ENCODE data around the gene ZNF548. TPM values are rescaled to one million over a fixed set of nuclear protein-coding genes. Genes with fewer than 3 reads are reported as not detected.

The ZNF548 gene
- 10 to 100 TPM; 11.7 to 35.9 (median 22.7) TPM for total RNA-seq

- TF ChIP-seq CTCF (IDR thresholded peaks at IDR 0.05): no peak
- peak; percentile 98 for DNase-seq (ENCODE audit: low spot score)
- peak; percentile 99 for ATAC-seq (ENCODE audit: low FRiP score)
Measured at GRCh38 chr19:57389730-57390598, at the start of gene ZNF548. TSS of gene ZNF548 (plus strand) at chr19:57389854. CDS start at chr19:57390100, 246 bp downstream.

- TF ChIP-seq CTCF (IDR thresholded peaks at IDR 0.05): no peak
- ATAC-seq (ENCODE audit: low FRiP score) (no peak), DNase-seq (ENCODE audit: low spot score) (no peak)
Measured at GRCh38 chr19:57342582-57342981, 47.1 kb upstream of the ZNF548 start.

DNA sequence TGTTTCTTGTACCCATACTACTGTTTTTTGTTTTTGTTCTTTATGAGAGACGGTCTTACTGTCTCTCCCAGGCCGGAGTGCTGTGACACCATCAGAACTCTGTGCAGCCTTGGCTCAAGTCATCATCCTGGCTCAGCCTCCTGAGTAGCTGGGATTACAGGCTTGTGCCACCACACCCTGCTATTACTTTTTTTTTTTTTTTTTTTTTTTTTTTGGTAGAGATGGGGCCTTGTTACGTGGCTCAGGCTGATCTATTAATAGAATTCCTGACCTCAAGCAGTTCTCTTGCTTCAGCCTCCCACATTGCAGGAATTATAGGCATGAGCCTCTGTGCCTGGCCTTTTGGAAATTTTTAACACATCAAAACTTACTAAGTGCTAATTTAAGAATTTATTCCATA, 41.5 kb upstream of the ZNF548 start:
- TF ChIP-seq CTCF (IDR thresholded peaks at IDR 0.05): no peak
- DNase-seq (ENCODE audit: low spot score) (no peak), ATAC-seq (ENCODE audit: low FRiP score) (no peak)

- TF ChIP-seq CTCF (IDR thresholded peaks at IDR 0.05): no peak
- ATAC-seq (ENCODE audit: low FRiP score) (peak; percentile 99), DNase-seq (ENCODE audit: low spot score) (peak; percentile 72)
Measured at GRCh38 chr19:57350877-57351805, 38.5 kb upstream of the ZNF548 start, which contains the start of gene ZNF304. TSS of gene ZNF304 (plus strand) at chr19:57351271. CDS start at chr19:57351665, 394 bp downstream.

DNA sequence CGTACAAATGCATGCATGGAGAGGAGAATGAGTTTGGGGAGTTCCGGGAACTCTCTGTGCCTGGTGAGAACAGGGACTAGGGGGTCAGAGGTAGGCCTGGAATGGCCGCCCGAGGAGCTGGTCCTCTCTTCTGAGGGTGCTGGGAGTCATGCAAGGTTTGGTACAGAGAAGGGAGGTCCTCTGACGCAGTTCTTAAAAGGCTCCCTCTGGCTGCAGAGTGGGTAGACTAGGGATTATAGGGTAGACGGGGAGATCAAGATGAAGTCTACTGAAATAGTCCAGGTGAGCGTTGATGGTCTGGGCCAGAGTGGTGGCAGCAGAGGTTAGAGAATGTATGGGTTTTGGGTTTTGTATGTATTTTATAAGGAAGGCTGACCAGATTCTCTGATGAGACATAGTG, 37.8 kb upstream of the ZNF548 start:
- DNase-seq (ENCODE audit: low spot score): no peak
- no peak for ATAC-seq (ENCODE audit: low FRiP score)
- TF ChIP-seq CTCF (IDR thresholded peaks at IDR 0.05): no peak

DNA sequence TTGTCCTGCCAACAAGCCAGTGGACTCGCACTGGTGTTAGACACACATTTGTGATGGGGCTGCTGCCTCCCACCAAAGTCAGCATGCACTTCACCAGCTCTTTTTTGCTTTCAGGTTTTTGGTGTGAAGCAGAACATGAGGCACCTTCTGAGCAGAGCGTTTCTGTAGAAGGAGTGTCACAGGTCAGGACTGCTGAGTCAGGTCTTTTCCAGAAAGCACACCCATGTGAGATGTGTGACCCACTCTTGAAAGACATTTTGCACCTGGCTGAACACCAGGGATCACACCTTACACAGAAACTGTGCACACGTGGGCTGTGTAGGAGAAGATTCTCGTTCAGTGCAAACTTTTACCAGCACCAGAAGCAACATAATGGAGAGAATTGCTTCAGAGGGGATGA, 33.7 kb upstream of the ZNF548 start:
- no peak for ATAC-seq (ENCODE audit: low FRiP score)
- no peak for TF ChIP-seq CTCF (IDR thresholded peaks at IDR 0.05)
- no peak for DNase-seq (ENCODE audit: low spot score)
